GM19239 (cell line): ENCODE results near the gene RASGRP2.

Source experiments
- DNase-seq: peaks from one replicate; pipeline ENCODE4 v3.0.0; 2011; ENCODE audit warnings: low spot score; ENCODE audit not compliant: insufficient read length
- FAIRE-seq: peaks from 2 replicates; lab custom pipeline; 2011; peaks lifted over from hg19 to GRCh38; lab: Jason Lieb, UNC

The RASGRP2 gene

DNA sequence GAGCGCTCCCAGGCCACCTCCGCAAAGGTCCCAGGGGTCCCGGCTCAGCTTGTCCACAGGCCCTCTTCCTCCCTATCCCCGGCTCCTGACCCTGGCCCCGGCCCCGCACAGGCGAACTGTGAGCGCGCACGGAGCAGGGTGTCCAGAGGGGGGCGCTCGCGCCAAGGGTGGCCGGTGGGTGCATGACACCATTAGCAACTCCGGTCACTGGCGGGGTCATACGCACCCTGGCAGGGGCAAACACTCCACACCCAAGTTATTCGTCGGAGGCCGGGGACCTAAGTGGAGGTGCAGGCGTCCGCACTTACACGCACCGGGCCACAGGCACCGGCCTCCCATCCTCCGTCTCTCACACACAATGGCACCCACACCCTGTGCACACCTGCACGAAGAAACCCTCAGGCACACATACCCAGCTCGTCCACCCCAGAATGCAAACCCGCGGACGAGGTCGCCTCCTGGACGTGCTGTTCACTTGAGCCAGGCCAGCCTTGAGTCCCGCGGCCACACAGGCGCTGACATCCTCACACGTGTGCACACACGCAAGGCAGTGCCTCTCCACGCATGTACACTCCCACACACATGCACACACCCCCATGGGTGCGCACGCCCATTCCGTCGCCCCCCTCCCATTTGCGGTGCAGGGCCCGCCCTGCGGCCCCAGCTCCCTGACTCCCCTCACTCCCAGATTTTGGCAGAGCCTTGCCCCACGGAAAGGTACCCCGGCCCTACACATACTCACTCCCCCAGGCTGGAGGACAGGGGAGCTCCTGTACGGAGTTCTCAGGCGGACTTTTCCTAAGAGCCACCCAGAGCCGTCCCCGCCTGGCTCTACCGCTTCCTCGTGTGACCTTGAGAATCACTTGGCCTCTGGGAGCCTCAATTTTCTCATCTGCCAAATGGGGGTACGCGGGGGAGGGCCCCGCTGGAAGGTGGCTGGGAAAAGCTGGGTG is at the start of gene RASGRP2:
Gene RASGRP2 (minus strand): TSS at position 552 of the 953 bp plus-strand sequence. CDS start 1,276 bp downstream, outside the sequence.
- FAIRE-seq (peak; percentile 79), DNase-seq (peak; percentile 65)

DNA sequence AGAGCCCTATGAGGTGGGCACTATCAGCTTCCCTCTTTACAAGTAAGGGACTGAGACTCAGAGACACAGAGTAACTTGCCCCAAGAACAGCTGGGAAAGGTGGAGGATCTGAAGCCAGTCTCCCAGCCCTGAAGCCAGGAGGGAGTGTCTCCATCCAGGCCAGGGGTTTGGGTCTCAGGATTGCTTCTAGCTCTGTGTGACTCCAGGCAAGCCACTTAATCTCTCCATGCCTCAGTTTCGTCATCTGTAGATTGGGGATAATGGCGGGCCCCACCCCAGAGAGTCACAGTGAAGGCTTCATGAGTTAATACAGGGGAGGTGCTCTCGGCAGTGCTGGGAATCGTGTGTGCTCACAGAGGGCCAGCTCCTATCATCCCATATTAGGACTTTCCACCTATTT is 48.5 kb upstream of the RASGRP2 start:
- no peak for DNase-seq
- no peak for FAIRE-seq

DNA sequence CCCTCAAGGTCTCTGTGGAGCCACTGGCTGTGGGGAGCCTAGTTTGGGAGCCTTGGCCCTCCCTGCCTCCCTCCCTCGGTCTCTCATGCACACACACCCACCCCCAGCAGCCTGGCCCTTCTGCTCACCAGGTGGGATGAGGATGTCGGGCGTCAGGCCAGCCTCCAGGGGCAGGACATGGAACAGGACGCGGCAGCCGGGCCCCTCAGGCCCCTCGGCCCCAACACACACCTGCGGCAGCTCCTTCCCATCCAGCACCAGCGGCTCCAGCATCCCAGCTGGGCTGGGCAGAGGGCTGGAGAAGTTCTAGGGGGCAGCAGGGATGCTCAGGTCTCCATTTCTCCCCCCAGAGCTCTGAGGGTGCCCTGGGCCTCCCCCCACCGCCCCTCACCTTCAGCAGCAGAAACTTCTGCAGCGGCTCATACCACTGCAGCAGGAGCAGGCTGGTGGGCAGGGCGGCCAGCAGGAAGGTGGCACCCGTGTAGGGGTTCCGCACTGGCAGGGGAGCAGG is 47.9 kb upstream of the RASGRP2 start:
- no peak for FAIRE-seq
- no peak for DNase-seq

DNA sequence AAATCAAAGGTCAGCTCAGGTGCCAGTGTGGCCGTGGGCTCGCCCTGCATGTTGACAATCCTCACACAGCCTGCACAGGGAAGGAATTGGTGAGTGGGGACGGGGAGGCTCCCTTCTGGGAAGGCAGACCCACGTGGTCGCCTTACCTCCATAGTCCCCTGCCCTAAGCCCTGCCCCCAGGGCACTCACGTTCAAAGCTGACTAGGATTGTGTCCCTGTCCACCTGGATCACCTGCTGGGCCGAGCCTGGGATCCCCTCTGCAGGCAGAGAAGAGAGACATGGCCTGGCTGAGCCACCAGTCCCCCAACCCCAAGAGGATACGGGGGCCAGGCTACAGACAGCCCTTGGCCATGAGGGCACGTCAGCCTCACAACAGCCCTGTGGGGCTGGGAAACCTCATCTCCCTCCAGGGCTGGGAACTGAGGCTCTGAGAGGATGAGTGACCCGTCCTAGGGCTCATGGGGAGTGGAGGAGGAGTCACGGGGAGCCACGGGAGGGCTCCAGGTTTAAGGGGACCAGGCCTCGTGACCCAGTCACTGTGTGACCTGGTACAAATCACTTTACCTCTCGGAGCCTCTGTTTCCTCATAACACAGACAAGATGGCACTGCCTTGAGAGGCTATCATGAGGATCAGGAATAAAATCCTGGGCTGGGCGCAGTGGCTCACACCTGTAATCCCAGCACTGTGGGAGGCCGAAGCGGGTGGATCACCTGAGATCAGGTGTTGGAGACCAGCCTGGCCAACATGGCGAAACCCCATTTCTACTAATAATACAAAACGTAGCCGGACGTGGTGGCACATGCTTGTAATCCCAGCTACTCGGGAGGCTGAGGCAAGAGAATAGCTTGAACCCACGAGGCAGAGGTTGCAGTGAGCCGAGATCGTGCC is 46.5 kb upstream of the RASGRP2 start:
- no peak for FAIRE-seq

DNA sequence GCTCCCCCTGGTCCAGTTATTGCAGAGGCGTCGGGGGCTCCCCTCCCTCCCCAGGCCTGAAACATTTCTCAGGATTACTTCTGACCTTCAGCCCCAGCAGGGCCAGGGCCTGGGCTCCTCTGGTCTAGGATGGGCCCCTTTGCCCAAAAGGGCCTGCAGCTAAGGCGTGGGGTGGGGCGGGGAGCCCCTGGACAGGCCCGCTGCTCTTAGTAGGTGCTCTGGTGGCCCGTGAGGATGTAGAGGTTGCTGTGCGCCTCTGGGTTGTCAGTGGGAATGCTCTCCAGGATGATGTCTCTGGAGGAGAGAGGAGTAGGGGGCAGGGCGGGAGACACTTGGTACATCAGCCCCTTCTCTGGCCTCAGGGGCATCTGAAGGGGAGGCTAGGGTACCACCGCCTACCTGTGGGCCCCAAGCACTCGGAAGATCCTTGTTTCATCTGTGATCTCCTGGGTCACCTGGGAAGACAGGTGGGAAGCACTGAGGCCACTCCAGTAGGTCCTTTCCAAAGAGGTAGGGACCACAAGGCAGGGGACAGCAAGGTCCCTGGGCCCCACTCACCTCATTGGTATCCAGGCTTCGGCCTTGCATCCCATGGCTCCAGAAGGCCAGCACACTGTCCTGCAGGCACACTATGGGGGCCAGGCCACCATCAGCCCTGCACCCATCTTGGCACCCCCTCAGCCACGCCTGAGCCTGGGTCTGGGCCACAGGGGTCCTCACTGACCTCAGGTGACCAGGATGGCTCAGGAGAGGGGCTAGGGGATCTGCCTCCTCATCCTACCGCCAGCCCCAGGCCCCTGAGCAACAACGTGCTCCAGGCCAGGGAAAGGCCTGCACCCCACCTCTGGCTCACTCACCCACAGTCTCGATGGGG is 45.6 kb upstream of the RASGRP2 start:
- DNase-seq: no peak
- FAIRE-seq: no peak

More for the DNA sequence above, 46.5 kb upstream of the RASGRP2 start:
- no peak for DNase-seq

DNA sequence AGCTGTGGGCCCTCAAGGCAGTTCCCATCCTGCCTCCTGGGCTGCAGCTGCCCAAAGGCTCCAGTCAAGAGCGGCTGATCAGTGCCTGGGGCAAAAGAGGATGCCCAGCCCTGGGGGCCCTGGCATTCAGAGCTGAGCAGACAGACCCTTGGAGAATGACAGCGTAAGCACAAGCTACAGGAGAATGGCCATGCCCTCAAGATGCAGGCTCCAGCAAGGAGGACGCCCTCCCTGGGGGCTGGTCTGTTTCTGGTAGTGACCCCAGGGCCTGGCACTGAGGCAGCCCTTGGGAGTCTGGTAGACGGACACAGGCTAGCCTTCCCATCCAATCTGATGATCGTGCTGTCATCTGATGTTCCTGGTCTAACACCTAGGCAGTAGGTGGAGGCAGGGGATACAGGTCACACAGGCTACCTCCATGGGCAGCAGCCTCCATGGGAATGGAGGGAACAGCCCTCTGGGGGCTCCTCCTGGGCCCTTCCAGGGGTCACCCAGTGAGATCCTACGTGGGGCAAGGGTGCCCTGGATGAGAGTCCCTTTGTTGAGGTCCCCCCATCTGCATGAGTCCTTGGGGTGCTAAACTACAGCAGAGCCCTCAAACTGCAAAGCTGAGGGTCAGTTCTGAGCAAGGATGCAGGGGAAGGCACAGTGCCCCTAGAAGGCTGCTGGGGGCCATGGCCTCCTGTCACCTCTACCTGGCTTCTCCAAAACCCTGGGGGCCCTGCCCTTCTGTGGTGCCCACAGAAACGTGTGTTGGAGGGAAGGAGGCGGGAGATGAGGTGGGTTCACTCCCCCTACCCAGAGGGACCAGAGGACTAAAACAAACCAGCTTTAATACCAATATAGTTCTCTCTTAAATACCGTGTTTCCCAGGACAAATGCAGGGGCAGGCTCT is 44.6 kb upstream of the RASGRP2 start:
- DNase-seq (no peak), FAIRE-seq (no peak)

DNA sequence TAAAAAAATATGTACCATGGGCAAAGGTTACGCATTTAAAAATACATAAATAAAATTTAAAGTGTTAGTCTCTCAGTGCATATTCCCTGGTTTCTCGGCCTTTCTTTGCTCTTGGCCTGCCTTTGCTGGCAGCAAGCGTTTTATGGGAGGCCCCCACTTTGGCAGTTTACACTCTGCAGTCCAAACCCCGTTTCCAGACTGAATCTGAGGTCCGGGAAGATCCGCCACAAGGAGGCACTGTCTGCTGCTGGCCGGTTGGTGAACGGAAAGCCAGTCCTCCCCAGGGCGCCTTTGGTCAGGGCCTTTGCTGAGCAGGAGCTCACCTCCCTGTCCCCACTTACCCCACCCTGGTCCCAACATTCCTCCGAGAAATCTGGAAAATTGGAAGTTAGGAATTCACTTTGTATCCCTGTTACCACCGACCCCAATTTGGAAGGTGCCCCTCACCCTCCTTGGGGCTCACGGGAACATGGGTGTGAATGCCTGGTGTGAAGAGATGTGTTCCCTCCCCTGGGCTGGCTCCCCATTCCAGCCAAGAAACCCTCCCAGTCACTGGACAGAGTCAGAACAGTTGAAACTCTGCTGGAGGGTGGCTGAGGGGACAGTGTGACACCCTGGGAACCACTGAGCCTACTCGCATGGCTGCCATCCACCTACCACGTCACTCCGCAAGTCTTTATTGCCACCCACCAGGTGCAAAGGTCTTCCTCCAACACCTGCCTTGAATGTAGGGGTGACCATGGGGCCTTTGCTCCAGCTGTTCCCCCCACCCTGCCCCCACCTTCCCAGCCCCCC is 43.8 kb upstream of the RASGRP2 start:
- FAIRE-seq (peak; percentile 11), DNase-seq (peak; percentile 77)

DNA sequence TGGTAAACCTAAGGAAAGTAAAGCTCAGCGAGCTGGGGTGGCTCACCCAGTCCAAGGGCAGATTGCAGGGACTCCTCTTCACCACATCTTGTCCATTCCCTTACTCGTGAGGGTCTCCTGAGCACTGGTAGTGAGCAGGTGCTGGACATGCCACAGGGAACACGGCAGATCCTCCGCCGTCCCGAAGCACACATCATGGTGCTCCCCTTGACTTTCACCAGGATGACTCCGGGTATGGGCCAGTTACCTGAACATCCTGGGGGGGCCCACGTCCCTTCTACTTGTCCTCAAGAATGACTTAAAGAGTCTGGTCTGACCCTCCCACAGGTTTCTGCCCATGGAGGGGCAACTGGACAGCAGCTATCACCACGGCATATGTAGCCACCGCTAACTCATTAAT is 42.4 kb upstream of the RASGRP2 start:
- DNase-seq (no peak), FAIRE-seq (no peak)

DNA sequence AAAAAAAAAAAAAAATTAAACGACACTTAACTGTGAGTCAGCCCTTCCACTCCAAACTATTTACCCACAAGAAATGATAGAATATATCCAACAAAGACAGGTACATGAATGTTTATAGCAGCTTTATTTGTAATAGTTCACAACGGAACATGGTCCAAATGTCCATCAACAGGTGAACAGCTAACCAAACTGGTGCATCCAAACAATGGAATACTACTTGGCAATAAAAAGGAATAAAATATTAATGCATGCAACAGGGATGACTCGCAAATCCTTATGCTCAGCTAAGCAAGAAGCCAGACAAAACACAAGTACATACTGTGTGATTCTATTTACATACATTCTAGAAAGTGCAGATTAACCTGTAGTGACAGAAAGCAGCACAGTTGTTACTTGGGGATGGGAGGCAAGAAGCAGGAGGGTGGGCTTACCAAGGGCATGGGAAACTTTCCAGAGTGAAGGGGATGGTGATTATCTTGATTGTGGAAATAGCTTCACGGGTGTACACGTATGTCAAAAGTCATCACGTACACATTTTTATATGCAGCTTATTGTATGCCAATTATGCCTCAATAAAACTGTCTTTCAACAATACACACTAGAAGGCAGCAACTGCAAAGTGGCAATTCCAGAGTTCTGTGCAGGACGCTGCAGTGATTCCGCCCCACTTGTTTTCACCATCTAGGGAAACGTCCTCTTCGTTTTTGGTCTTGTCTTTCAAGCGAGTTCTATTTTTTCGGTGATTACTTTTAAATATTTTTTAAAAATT is 41.1 kb upstream of the RASGRP2 start:
- FAIRE-seq (no peak), DNase-seq (no peak)

DNA sequence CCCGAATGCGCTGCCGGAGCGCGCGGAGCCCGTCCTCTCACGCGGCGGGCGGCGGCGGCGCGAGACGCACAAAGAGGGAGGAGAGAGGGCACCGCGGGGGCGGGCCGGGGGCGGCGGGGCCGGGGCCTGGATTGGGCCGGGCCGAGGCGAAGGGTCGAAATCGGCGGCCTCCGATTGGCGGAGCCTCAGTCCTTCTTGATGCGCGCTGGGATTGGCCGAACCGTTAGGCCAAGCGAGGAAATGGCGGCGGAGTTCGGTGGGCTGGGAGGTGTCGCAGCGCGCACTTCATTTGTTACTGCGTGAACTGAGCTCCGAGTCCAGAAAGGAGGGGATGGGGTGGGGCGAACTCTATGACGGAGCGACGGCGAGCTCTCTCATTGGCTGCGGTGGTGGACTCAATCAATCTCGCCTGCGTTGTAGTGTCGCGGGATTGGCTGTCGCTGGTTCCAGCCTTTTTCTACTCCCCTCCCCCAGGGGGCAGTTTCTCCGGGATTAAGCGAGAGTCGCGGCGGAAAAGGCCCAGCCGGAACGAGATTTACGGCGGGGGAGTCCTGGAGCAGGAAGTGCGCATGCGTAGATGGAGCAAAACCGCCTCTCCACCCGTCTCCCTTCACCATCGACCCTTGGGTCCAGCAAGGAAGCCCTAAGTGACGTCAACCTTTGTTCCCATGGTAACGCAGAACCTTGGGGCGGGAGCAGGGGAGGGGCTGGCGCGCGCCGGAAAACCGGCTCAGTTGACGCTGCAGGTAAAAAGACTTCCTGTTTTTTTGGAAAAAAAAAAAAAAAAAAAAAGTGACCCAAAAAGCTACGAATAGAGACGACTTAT is 34.7 kb upstream of the RASGRP2 start, which contains the start of gene SF1:
Gene SF1 (minus strand): TSS at position 70 of the 826 bp plus-strand sequence. CDS start 150 bp downstream, outside the sequence.
- FAIRE-seq (peak; percentile 97), DNase-seq (peak; percentile 92)

DNA sequence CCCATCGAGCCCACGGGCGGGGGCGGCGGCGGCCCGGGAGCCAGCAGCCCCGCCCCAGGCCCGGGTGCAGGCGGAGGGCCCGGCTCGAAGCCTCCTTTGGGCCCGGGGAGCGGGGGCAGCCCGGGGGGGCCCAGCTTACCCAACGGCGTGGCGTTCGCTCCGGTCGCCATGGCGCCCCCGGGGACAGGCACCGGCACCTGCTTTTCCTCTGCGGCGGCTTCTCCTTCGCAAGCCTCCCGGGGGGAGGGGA is 34.2 kb upstream of the RASGRP2 start:
- no peak for DNase-seq
- no peak for FAIRE-seq

DNA sequence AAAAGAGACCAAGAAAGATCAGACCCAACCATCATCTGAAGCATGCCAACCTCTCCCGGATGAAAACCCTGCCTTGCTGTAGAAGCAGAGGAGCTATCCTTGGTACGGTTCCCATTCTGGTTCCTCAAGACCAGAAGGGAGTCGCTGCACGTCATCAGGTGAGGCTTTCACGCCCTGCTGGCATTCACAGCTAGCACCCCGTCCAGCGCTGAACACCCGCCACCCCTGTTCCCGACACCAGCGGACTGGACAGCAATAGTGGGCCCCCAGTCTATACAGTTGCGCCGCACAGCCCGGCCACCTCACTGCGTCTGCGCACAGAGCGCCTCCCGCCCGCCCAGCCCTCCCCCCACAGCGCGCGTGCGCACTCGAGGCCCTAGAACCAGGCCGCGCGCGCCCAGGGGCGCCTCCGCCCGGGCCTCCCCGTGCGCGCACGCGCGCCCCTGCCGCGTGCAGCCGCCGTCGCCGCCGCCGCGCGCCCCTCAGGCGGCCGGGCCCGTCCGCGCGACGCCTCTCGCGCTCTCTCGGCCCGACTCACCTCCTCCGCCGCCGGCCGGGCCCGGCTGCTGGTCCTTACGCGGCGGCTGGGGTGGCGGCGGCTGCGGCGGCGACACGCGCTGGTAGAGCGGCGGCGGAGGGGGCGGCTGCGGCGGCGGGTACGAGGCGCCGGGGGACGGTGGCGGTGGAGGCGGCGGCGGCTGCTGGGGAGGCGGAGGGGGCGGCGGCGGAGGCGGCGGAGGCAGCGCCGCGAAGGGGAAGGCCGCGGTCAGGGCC is 33.7 kb upstream of the RASGRP2 start:
- FAIRE-seq (peak; percentile 65), DNase-seq (peak; percentile 71)

DNA sequence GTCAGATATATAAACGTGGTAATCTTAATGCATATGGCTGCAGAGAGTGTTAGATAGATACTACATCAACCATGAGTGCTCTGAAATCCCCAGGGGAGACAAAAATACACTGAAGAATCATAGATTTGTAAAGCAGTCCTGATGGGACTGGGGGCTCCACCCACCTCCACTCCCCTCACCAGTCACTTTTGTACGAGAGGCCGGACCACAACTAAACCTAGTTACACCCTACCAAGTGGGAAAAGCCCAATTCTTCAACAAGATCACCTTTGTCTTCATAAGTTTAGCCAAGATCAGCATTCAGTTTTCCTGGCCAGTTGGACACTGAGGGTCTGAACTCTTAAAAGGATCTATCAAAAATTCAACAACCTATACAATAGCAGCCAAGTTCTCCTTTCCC is 32.9 kb upstream of the RASGRP2 start:
- no peak for DNase-seq
- no peak for FAIRE-seq

DNA sequence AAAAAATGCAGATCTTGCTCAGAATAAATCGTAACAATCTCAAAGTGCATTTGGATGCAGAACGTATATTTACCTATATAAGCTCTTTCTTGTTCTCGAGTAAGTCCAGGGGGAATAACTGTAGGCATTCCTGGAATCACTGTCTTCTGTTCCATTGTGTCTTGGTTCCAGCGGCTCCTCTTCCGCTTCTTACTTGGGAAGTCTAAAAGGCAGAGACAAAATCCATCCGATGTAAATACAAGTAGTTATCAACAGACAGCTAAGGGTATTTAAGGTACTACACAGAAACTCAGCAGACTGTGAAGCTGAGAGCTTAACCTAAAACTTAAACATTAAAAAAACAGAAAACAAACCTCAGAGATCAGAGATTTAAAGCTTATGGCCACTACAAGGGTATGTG is 32.5 kb upstream of the RASGRP2 start:
- FAIRE-seq: no peak
- DNase-seq: no peak

DNA sequence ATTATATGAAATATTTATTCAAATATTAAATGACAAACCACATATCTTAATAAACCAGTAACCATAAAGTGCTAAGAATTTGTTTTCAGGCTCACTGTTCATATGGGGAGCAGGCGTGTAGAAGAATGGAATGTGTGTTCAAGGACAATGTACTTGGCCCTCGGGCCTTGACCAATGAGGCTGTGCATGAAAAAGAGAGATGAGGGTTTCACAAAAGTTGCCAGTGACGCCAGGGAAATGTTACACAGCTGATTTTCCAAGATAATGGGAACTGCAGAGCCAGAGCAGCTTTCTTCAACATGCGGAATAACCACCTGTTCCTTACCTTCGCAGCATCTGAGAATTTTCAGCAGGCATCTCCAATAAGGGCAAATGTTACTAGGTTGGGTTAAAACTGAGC is 30.2 kb upstream of the RASGRP2 start:
- FAIRE-seq: no peak
- DNase-seq: no peak
